ENCODE measurements around the gene GBF1.
A peak's percentile ranks its signal among the peaks of the same experiment; 100 is the strongest.
"Not testable (repeated sequence)": the region's sequence is repeated elsewhere in the genome, so short reads cannot be mapped to it uniquely, and the experiment has no call there.

Gene GBF1

GRCh38 chr10:102275343-102275742, 30.0 kb downstream of the GBF1 start:
- DNase-seq, result no peak

- no peak for DNase-seq
These were observed 33.8 kb downstream of the GBF1 start for GRCh38 chr10:102279104-102279503.

GRCh38 chr10:102280397-102281101, 35.2 kb downstream of the GBF1 start:
- DNase-seq, result no peak

- DNase-seq, result no peak
These were observed 35.8 kb downstream of the GBF1 start for GRCh38 chr10:102281102-102281487.

GRCh38 chr10:102283488-102283887, 38.2 kb downstream of the GBF1 start:
- no peak for DNase-seq

- no peak for DNase-seq
These were observed 38.6 kb downstream of the GBF1 start for GRCh38 chr10:102283890-102284289.

GRCh38 chr10:102284531-102284930, 39.2 kb downstream of the GBF1 start:
- DNase-seq, result no peak

GRCh38 chr10:102285133-102285532, 39.8 kb downstream of the GBF1 start:
- DNase-seq, result no peak

GRCh38 chr10:102286216-102286615, 40.9 kb downstream of the GBF1 start:
- DNase-seq, result peak; percentile 10

GRCh38 chr10:102287538-102287937, 42.2 kb downstream of the GBF1 start:
- no peak for DNase-seq

- no peak for DNase-seq
These were observed 42.7 kb downstream of the GBF1 start for GRCh38 chr10:102287991-102288390.

GRCh38 chr10:102289356-102289755, 44.0 kb downstream of the GBF1 start:
- DNase-seq, result no peak

GRCh38 chr10:102289840-102290239, 44.5 kb downstream of the GBF1 start:
- DNase-seq, result no peak

GRCh38 chr10:102291221-102291905, 46.0 kb downstream of the GBF1 start:
- no peak for DNase-seq

- no peak for DNase-seq
These were observed 51.8 kb downstream of the GBF1 start for GRCh38 chr10:102297101-102297500.

GRCh38 chr10:102298899-102299298, 53.6 kb downstream of the GBF1 start:
- DNase-seq, result no peak

GRCh38 chr10:102299873-102300272, 54.5 kb downstream of the GBF1 start:
- DNase-seq, result peak; percentile 44

GRCh38 chr10:102300278-102300843, 55.0 kb downstream of the GBF1 start:
- peak; percentile 69 for DNase-seq

GRCh38 chr10:102300912-102301311, 55.6 kb downstream of the GBF1 start:
- DNase-seq, result not testable (repeated sequence)

- DNase-seq, result not testable (repeated sequence)
These were observed 56.0 kb downstream of the GBF1 start for GRCh38 chr10:102301332-102301731.

GRCh38 chr10:102302611-102303010, 57.3 kb downstream of the GBF1 start:
- DNase-seq, result no peak

GRCh38 chr10:102306006-102306405, 60.7 kb downstream of the GBF1 start:
- DNase-seq, result no peak

GRCh38 chr10:102306710-102307109, 61.4 kb downstream of the GBF1 start:
- DNase-seq, result no peak

GRCh38 chr10:102308318-102308717, 63.0 kb downstream of the GBF1 start:
- not testable (repeated sequence) for DNase-seq

Data from fibroblast of skin of right quadriceps (primary cell).